HL-60 (cell line): Measurements from ENCODE around the gene ACSL6.

Experiments used
- DNase-seq, 2 experiments: peaks; one replicate each; pipeline ENCODE4 v3.0.0-alpha.2; 2010 to 2020; ENCODE audit warnings: low read depth in 1 of 2, low spot score in 1 of 2
- H3K27ac ChIP-seq: fragments of 250-450 bp; sonication (Bioruptor Pico); replicated peaks from 2 replicates; pipeline ENCODE4 v1.5.1; 2020; ENCODE audit warnings: mild to moderate bottlenecking, moderate library complexity
- H3K27me3 ChIP-seq: fragments of 250-450 bp; sonication (Bioruptor Pico); 2 replicates; pipeline ENCODE4 v1.5.1; 2021; ENCODE audit warnings: mild to moderate bottlenecking, moderate library complexity; ENCODE audit not compliant: insufficient read depth, poor library complexity, severe bottlenecking
- H3K4me3 ChIP-seq: replicated peaks from 2 replicates; pipeline ENCODE4 v1.5.1; 2011; ENCODE audit warnings: mild to moderate bottlenecking, control low read depth, low read length; ENCODE audit not compliant: insufficient read depth
- CTCF ChIP-seq: IDR thresholded peaks from one replicate; pipeline ENCODE4 v1.5.1; 2011; ENCODE audit warnings: low read length, control low read depth, inconsistent platforms; ENCODE audit not compliant: insufficient read depth
- GABPA ChIP-seq: IDR thresholded peaks from 2 replicates; pipeline ENCODE4 v1.6.1; 2012; ENCODE audit warnings: low read depth
- POLR2AphosphoS5 ChIP-seq: IDR thresholded peaks from 2 replicates; pipeline ENCODE4 v1.6.1; 2012; ENCODE audit warnings: low read depth
- REST ChIP-seq: IDR thresholded peaks from 2 replicates; pipeline ENCODE4 v1.6.1; 2012; ENCODE audit warnings: low read depth; ENCODE audit not compliant: insufficient replicate concordance
- SPI1 ChIP-seq: IDR thresholded peaks from 2 replicates; pipeline ENCODE4 v1.6.1; 2012; ENCODE audit warnings: low read depth, mild to moderate bottlenecking, borderline replicate concordance

The ACSL6 gene

GRCh38 chr5:131984956-131985665 lies 26.3 kb downstream of the ACSL6 start:
- Histone ChIP-seq H3K27me3 (no peaks in the 10 kb centered on the region), H3K4me3 (no peak overlapping the region)
- TF ChIP-seq POLR2AphosphoS5 (no peak), REST (no peak), CTCF (no peak), GABPA (no peak), SPI1 (no peak)

GRCh38 chr5:131983244-131983771 lies 28.1 kb downstream of the ACSL6 start:
- no peak for DNase-seq
- Histone ChIP-seq H3K27me3 (no peaks in the 10 kb centered on the region), H3K27ac (no peak overlapping the region), H3K4me3 (no peak overlapping the region)
- TF ChIP-seq CTCF, result no peak
- TF ChIP-seq REST, result no peak
- TF ChIP-seq SPI1, result no peak
- no peak for TF ChIP-seq GABPA

More at GRCh38 chr5:131984956-131985665, 26.3 kb downstream of the ACSL6 start:
- no peak for DNase-seq
- no peak overlapping the region for H3K27ac ChIP-seq

GRCh38 chr5:131981516-131981915 lies 29.9 kb downstream of the ACSL6 start:
- TF ChIP-seq CTCF, result no peak
- no peak for TF ChIP-seq SPI1
- TF ChIP-seq POLR2AphosphoS5, result no peak
- TF ChIP-seq REST, result no peak
- TF ChIP-seq GABPA, result no peak
- Histone ChIP-seq H3K27me3 (no peaks in the 10 kb centered on the region), H3K4me3 (no peak overlapping the region), H3K27ac (no peak overlapping the region)
- DNase-seq, result no peak
